ENCODE results near the gene PPIE. TPM values are rescaled to one million over a fixed set of nuclear protein-coding genes. Genes with fewer than 3 reads are reported as not detected.
"Not testable (repeated sequence)": the region's sequence is repeated elsewhere in the genome, so short reads cannot be mapped to it uniquely, and the experiment has no call there.

Gene PPIE
- total RNA-seq, 1 experiment from 2014 or later = 62.8 TPM

DNA sequence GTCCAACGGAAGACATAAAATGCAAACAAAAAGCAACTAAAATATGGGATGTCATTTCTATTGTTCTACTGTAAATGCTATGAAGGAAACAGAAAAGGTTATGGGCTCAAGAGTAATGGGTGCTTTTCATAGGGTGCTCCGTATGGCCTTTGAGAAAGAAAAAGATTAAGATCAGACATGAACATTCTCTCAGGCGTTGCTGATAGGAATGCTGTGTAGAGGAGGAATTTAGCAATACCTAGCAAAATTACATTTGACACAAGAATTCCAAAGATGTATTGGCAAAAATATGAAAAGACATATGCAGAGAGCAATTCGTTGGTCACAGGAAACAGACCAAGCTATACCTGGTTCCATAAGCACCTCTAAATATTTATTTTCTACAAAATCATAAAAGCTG lies 38.2 kb downstream of the PPIE start:
- BruUV-seq (replicated peaks) = no TSS peak
- Histone ChIP-seq H3K27me3 (replicated peaks; ENCODE audit: insufficient read depth, low read depth, low read length, poor library complexity) (no peaks in the 10 kb centered on the region), H3K36me3 (ENCODE audit: insufficient read depth, low read length, poor library complexity, severe bottlenecking) (no peaks in the 10 kb centered on the region), H3K4me3 (ENCODE audit: low read depth, low read length, poor library complexity, severe bottlenecking) (no peak overlapping the region), H3K27ac (ENCODE audit: low read depth, low read length, poor library complexity, severe bottlenecking) (no peak overlapping the region), H3K9me3 (ENCODE audit: low read depth, low read length, poor library complexity, severe bottlenecking) (no peaks in the 10 kb centered on the region), H3K4me1 (ENCODE audit: insufficient read depth, low read length, poor library complexity, severe bottlenecking) (no peaks in the 10 kb centered on the region)
- intact Hi-C loops (cut with micrococcal nuclease; ENCODE audit: unreplicated experiment) = no loop called here
- no peak for DNase-seq (ENCODE audit: low spot score)
- ChIA-PET CTCF (no interaction called here), POLR2A (ENCODE audit: low non-redundant PET) (no interaction called here)
- no peak for TF ChIP-seq EZH2 (IDR thresholded peaks at IDR 0.05; ENCODE audit: borderline replicate concordance, low read depth, low read length, poor library complexity, severe bottlenecking)
- TF ChIP-seq, protein P1, sequence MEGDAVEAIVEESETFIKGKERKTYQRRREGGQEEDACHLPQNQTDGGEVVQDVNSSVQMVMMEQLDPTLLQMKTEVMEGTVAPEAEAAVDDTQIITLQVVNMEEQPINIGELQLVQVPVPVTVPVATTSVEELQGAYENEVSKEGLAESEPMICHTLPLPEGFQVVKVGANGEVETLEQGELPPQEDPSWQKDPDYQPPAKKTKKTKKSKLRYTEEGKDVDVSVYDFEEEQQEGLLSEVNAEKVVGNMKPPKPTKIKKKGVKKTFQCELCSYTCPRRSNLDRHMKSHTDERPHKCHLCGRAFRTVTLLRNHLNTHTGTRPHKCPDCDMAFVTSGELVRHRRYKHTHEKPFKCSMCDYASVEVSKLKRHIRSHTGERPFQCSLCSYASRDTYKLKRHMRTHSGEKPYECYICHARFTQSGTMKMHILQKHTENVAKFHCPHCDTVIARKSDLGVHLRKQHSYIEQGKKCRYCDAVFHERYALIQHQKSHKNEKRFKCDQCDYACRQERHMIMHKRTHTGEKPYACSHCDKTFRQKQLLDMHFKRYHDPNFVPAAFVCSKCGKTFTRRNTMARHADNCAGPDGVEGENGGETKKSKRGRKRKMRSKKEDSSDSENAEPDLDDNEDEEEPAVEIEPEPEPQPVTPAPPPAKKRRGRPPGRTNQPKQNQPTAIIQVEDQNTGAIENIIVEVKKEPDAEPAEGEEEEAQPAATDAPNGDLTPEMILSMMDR (conservative IDR thresholded peaks at IDR 0.05; ENCODE audit: low read depth, low read length) = no peak

DNA sequence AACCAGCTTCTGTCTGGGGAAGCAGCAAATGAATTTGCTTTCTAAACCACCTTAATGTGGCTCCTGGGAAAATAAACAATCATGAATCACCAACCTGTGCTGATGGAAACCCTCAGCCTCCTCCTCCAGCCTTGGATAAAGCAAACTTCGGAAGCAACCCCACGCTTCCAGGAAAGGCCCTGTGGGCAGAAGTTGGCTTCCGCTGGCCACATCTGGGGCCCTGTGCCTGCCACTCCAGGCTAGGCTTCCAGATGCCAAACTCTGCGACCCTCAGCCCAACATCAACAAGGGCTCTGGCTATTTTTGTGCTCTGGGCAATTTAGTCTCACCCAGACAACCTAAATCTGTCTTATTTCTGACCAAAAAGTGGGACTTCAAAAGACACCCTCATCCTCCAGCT lies 38.6 kb downstream of the PPIE start:
- H3K4me3 ChIP-seq (ENCODE audit: low read depth, low read length, poor library complexity, severe bottlenecking) = no peak overlapping the region
- H3K9me3 ChIP-seq (ENCODE audit: low read depth, low read length, poor library complexity, severe bottlenecking) = no peaks in the 10 kb centered on the region
- no peak for TF ChIP-seq EZH2 (IDR thresholded peaks at IDR 0.05; ENCODE audit: borderline replicate concordance, low read depth, low read length, poor library complexity, severe bottlenecking)
- intact Hi-C loops (cut with micrococcal nuclease; ENCODE audit: unreplicated experiment) = no loop called here
- no peaks in the 10 kb centered on the region for H3K4me1 ChIP-seq (ENCODE audit: insufficient read depth, low read length, poor library complexity, severe bottlenecking)
- no peaks in the 10 kb centered on the region for H3K27me3 ChIP-seq (replicated peaks; ENCODE audit: insufficient read depth, low read depth, low read length, poor library complexity)
- H3K36me3 ChIP-seq (ENCODE audit: insufficient read depth, low read length, poor library complexity, severe bottlenecking) = no peaks in the 10 kb centered on the region
- CTCF ChIA-PET = no interaction called here
- no peak overlapping the region for H3K27ac ChIP-seq (ENCODE audit: low read depth, low read length, poor library complexity, severe bottlenecking)
- POLR2A ChIA-PET (ENCODE audit: low non-redundant PET) = no interaction called here
- DNase-seq (ENCODE audit: low spot score) = no peak
- no TSS peak for BruUV-seq (replicated peaks)

DNA sequence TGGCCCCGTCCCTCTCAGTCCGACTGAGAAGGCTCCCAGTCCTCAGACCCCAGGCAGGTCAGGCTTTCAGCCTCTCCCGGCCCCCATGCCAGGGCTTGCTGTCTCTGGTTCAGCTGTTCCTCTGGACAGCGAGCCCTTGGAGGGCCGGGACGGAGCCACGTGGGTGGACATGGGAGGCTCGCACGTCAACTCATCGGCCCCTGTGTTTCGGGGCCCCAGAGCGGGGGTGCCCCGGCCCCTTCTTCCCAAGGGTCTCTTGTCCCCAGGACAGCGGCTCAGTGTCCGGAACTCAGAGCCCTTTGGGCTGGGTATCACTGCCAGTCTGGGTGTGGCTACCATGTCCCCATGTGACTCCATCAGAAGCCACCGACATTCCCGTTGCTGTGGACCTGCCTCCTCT lies 39.2 kb downstream of the PPIE start:
- intact Hi-C loops (cut with micrococcal nuclease; ENCODE audit: unreplicated experiment); H3K4me1 ChIP-seq (ENCODE audit: insufficient read depth, low read length, poor library complexity, severe bottlenecking); DNase-seq (ENCODE audit: low spot score); CTCF ChIA-PET; H3K27me3 ChIP-seq (replicated peaks; ENCODE audit: insufficient read depth, low read depth, low read length, poor library complexity); H3K27ac ChIP-seq (ENCODE audit: low read depth, low read length, poor library complexity, severe bottlenecking); POLR2A ChIA-PET (ENCODE audit: low non-redundant PET); H3K9me3 ChIP-seq (ENCODE audit: low read depth, low read length, poor library complexity, severe bottlenecking); BruUV-seq (replicated peaks); H3K4me3 ChIP-seq (ENCODE audit: low read depth, low read length, poor library complexity, severe bottlenecking); H3K36me3 ChIP-seq (ENCODE audit: insufficient read depth, low read length, poor library complexity, severe bottlenecking): not testable (repeated sequence)

DNA sequence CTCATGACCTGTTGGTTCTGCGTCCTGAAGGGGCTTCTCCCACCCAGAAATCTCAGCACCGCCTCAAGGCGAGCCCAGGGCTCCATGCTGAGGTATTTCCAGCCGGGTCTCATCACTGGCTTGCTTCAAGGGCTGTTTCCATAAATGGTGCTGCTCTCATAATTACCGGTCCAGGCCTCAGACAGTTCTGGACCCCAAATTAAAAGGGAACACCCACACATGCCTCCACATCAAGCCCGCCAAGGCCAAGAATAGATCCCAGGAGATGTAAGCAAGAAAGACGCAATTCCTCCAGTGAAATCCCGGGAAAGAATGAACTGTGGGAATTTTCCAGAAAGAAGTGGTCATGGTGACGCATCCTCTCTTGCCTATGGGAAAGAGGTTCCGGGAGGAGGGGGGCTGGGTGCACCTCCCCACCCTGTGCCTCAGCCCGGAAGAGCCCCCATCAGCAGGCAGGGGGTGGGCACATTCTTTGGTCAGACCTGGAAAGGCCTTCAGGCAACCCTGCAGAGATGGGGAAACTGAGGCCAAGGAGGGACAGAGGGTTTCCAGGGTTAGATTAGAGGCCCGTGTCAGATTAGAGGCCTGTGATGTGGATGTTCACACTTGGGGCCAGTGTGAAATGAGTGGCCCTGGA lies 39.9 kb downstream of the PPIE start:
- H3K9me3 ChIP-seq (ENCODE audit: low read depth, low read length, poor library complexity, severe bottlenecking); CTCF ChIA-PET; BruUV-seq (replicated peaks); H3K27me3 ChIP-seq (replicated peaks; ENCODE audit: insufficient read depth, low read depth, low read length, poor library complexity); H3K27ac ChIP-seq (ENCODE audit: low read depth, low read length, poor library complexity, severe bottlenecking); intact Hi-C loops (cut with micrococcal nuclease; ENCODE audit: unreplicated experiment); DNase-seq (ENCODE audit: low spot score); H3K4me3 ChIP-seq (ENCODE audit: low read depth, low read length, poor library complexity, severe bottlenecking); POLR2A ChIA-PET (ENCODE audit: low non-redundant PET); H3K36me3 ChIP-seq (ENCODE audit: insufficient read depth, low read length, poor library complexity, severe bottlenecking); H3K4me1 ChIP-seq (ENCODE audit: insufficient read depth, low read length, poor library complexity, severe bottlenecking): not testable (repeated sequence)

DNA sequence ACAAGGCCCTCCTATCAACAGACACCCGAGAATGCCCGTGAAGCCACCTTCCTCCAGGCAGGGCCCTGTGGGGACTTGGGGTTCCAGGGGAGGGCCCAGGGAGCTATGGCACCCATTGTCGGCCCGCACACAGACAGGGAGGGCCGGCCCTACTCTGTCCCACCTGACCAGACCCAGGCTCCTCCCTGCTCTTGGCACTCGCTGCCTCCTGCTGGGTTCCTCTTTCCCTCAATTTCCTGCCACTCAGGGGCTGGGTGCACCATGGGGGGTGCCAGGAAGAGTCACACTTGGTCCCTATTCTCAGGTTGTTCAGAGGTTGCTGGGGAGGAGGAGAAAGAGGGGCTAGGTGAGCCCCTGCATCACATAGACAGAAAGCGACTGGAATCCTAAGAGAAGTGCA lies 40.5 kb downstream of the PPIE start:
- H3K36me3 ChIP-seq (ENCODE audit: insufficient read depth, low read length, poor library complexity, severe bottlenecking) = no peaks in the 10 kb centered on the region
- no peak overlapping the region for H3K4me3 ChIP-seq (ENCODE audit: low read depth, low read length, poor library complexity, severe bottlenecking)
- peak; percentile 39 for DNase-seq (ENCODE audit: low spot score)
- CTCF ChIA-PET = no interaction called here
- BruUV-seq (replicated peaks) = no TSS peak
- no peak overlapping the region for H3K27ac ChIP-seq (ENCODE audit: low read depth, low read length, poor library complexity, severe bottlenecking)
- TF ChIP-seq EZH2 (IDR thresholded peaks at IDR 0.05; ENCODE audit: borderline replicate concordance, low read depth, low read length, poor library complexity, severe bottlenecking) = no peak
- intact Hi-C loops (cut with micrococcal nuclease; ENCODE audit: unreplicated experiment) = no loop called here
- POLR2A ChIA-PET (ENCODE audit: low non-redundant PET) = no interaction called here
- no peaks in the 10 kb centered on the region for H3K27me3 ChIP-seq (replicated peaks; ENCODE audit: insufficient read depth, low read depth, low read length, poor library complexity)
- no peaks in the 10 kb centered on the region for H3K4me1 ChIP-seq (ENCODE audit: insufficient read depth, low read length, poor library complexity, severe bottlenecking)
- no peaks in the 10 kb centered on the region for H3K9me3 ChIP-seq (ENCODE audit: low read depth, low read length, poor library complexity, severe bottlenecking)
